Gastrocnemius medialis (tissue), 4 donors: Measurements from ENCODE around the gene IGFN1.
"Not testable (repeated sequence)": the region's sequence is repeated elsewhere in the genome, so short reads cannot be mapped to it uniquely, and the experiment has no call there.

Experiments used
- POLR2A ChIP-seq, 2 donors: fragments of 450-650 bp; IDR thresholded peaks; one replicate each; pipeline ENCODE4 v1.6.1; 2017; ENCODE audit warnings: antibody characterized with exemption in 2 of 2, mild to moderate bottlenecking in 2 of 2, moderate library complexity in 2 of 2
- TF ChIP-seq, protein P1 (sequence below), 5 experiments: fragments of 450-650 bp in 3 of 5; fragments of 200-600 bp in 2 of 5; sonication (generic) in 2 of 5; IDR thresholded peaks in 4 of 5; conservative IDR thresholded peaks in 1 of 5; 1 replicate in 4 of 5; 2 replicates in 1 of 5; pipeline ENCODE4 v1.5.1; 2016 to 2019; ENCODE audit warnings: antibody characterized with exemption in 5 of 5, mild to moderate bottlenecking in 3 of 5, moderate library complexity in 3 of 5

- TF ChIP-seq, protein P1, sequence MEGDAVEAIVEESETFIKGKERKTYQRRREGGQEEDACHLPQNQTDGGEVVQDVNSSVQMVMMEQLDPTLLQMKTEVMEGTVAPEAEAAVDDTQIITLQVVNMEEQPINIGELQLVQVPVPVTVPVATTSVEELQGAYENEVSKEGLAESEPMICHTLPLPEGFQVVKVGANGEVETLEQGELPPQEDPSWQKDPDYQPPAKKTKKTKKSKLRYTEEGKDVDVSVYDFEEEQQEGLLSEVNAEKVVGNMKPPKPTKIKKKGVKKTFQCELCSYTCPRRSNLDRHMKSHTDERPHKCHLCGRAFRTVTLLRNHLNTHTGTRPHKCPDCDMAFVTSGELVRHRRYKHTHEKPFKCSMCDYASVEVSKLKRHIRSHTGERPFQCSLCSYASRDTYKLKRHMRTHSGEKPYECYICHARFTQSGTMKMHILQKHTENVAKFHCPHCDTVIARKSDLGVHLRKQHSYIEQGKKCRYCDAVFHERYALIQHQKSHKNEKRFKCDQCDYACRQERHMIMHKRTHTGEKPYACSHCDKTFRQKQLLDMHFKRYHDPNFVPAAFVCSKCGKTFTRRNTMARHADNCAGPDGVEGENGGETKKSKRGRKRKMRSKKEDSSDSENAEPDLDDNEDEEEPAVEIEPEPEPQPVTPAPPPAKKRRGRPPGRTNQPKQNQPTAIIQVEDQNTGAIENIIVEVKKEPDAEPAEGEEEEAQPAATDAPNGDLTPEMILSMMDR (IDR thresholded peaks at IDR 0.05 in 4 of 5, conservative IDR thresholded peaks at IDR 0.05 in 1 of 5): not testable (repeated sequence)
- TF ChIP-seq POLR2A (IDR thresholded peaks at IDR 0.05): not testable (repeated sequence)
These were observed 67.5 kb downstream of the IGFN1 start for GRCh38 chr1:201258132-201258531.
